Upper lobe of left lung (tissue), 4 donors: ENCODE data around the gene SCFD2.

Experiments used
- CTCF ChIP-seq, 6 experiments: fragments of 450-650 bp in 4 of 6; fragments of 200-600 bp in 2 of 6; sonication (generic) in 2 of 6; IDR thresholded peaks; one replicate each; pipeline ENCODE4 v1.5.1; 2016 to 2019; ENCODE audit warnings: antibody characterized with exemption in 6 of 6
- EP300 ChIP-seq, 4 donors: sonication (generic); formaldehyde crosslinking; IDR thresholded peaks; one replicate each; pipeline ENCODE4 v1.5.1; 2017; ENCODE audit warnings: antibody characterized with exemption in 4 of 4, control low read depth in 2 of 4
- POLR2A ChIP-seq, 4 donors: fragments of 450-650 bp; IDR thresholded peaks; one replicate each; pipeline ENCODE4 v1.5.1; 2016 to 2017; ENCODE audit warnings: antibody characterized with exemption in 4 of 4, mild to moderate bottlenecking in 2 of 4

DNA sequence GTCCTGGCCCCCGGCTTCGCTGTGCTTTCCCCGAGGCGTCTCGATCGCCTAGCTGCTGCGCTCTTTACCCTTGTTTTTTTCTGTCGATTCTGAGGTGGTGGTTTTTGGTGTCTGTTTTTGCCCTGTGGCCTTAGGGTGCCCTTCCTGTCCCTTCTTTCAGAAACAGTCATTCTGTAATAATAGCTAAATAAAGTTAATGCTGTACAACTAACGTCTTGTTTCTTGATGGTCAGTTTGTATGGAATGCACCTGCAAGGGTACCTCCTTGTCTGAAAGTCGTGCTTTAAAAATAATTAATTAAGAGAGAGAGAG lies 12.3 kb upstream of the SCFD2 start:
- TF ChIP-seq CTCF (IDR thresholded peaks at IDR 0.05) (no peak), POLR2A (IDR thresholded peaks at IDR 0.05) (no peak), EP300 (IDR thresholded peaks at IDR 0.05) (no peak)
